HEK293 (cell line): ENCODE data around the gene CSAD.

Source experiments
- FEZF1 ChIP-seq: fragments of 450-650 bp; formaldehyde crosslinking; IDR thresholded peaks from 2 replicates; pipeline ENCODE4 v1.5.1; 2016; ENCODE audit warnings: missing biosample characterization, missing genetic modification characterization
- OVOL3 ChIP-seq: fragments of 450-650 bp; formaldehyde crosslinking; IDR thresholded peaks from 2 replicates; pipeline ENCODE4 v1.5.1; 2016; ENCODE audit warnings: missing biosample characterization, missing genetic modification characterization
- ZNF423 ChIP-seq: fragments of 450-650 bp; formaldehyde crosslinking; IDR thresholded peaks from 2 replicates; pipeline ENCODE4 v1.5.1; 2016; ENCODE audit warnings: missing biosample characterization, missing genetic modification characterization
- ZNF555 ChIP-seq: fragments of 450-650 bp; formaldehyde crosslinking; conservative IDR thresholded peaks from 2 replicates; pipeline ENCODE4 v1.5.1; 2017; ENCODE audit warnings: missing biosample characterization, mild to moderate bottlenecking, missing genetic modification characterization, inconsistent platforms
- TF ChIP-seq, protein P1 (sequence below): fragments of 450-650 bp; formaldehyde crosslinking; IDR thresholded peaks from 2 replicates; pipeline ENCODE4 v1.5.1; 2016; ENCODE audit warnings: missing biosample characterization, missing genetic modification characterization

DNA sequence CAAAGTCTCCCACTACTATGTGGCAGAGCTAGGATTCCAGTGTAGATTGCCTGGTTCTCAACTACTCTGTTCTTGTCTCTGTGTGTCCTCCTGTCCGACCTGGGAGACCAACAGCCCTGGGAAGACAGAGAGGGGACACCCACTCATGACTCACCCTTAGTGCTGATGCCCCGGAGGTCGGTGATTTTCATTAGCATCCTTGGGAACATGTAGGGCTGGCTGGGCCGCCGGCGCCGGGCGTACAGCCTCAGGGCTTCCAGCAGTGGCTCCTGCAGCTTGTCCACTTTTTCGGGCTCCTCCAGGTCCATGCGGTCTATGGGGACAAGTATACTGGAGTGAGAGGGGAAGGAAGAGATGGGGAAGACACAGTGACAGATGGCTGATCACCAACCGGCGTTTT, 32.2 kb upstream of the CSAD start:
- TF ChIP-seq ZNF423 (tag by site-specific recombination) (no peak), OVOL3 (tag by site-specific recombination) (no peak), FEZF1 (tag by site-specific recombination) (no peak), ZNF555 (tag by site-specific recombination) (no peak)
- TF ChIP-seq, protein P1, sequence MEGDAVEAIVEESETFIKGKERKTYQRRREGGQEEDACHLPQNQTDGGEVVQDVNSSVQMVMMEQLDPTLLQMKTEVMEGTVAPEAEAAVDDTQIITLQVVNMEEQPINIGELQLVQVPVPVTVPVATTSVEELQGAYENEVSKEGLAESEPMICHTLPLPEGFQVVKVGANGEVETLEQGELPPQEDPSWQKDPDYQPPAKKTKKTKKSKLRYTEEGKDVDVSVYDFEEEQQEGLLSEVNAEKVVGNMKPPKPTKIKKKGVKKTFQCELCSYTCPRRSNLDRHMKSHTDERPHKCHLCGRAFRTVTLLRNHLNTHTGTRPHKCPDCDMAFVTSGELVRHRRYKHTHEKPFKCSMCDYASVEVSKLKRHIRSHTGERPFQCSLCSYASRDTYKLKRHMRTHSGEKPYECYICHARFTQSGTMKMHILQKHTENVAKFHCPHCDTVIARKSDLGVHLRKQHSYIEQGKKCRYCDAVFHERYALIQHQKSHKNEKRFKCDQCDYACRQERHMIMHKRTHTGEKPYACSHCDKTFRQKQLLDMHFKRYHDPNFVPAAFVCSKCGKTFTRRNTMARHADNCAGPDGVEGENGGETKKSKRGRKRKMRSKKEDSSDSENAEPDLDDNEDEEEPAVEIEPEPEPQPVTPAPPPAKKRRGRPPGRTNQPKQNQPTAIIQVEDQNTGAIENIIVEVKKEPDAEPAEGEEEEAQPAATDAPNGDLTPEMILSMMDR (tag by site-specific recombination) = no peak
